ENCODE results near the gene MDFI. TPM values are rescaled to one million over a fixed set of nuclear protein-coding genes. Genes with fewer than 3 reads are reported as not detected.

Gene MDFI
- total RNA-seq, 4 donors from 2014 or later = 0.83 to 4.6 (median 3.5) TPM

GRCh38 chr6:41654151-41654697 lies 16.0 kb downstream of the MDFI start:
- peaks cover 0 to 43% (median 0%) of the 10 kb centered on the region in 4 donors for H3K27me3 ChIP-seq
- intact Hi-C loops (cut with DNase I) = no loop called here
- H3K4me3 ChIP-seq = no peak overlapping the region
- peaks cover 0 to 7% (median 4%) of the 10 kb centered on the region in 4 donors for H3K4me1 ChIP-seq
- TF ChIP-seq EP300 (IDR thresholded peaks at IDR 0.05) (no peak), POLR2AphosphoS5 (IDR thresholded peaks at IDR 0.05) (no peak), POLR2A (IDR thresholded peaks at IDR 0.05; ENCODE audit: low read depth) (no peak), CTCF (IDR thresholded peaks at IDR 0.05) (no peak)
- no peak overlapping the region for H3K27ac ChIP-seq (replicated peaks in 1 of 4)
- H3K9me3 ChIP-seq = no peaks in the 10 kb centered on the region
- H3K36me3 ChIP-seq = no peaks in the 10 kb centered on the region
- DNase-seq (ENCODE audit: extremely low spot score) = no peak
- WGBS = 77% methylated on average over 5 of the region's 5 CpGs

GRCh38 chr6:41654698-41655151 lies 16.5 kb downstream of the MDFI start:
- intact Hi-C loops (cut with DNase I) = no loop called here

GRCh38 chr6:41655176-41655575 lies 16.9 kb downstream of the MDFI start:
- no peaks in the 10 kb centered on the region for H3K36me3 ChIP-seq
- peaks cover 0 to 49% (median 0%) of the 10 kb centered on the region in 4 donors for H3K27me3 ChIP-seq
- TF ChIP-seq CTCF (IDR thresholded peaks at IDR 0.05) (no peak), POLR2A (IDR thresholded peaks at IDR 0.05; ENCODE audit: low read depth) (no peak), POLR2AphosphoS5 (IDR thresholded peaks at IDR 0.05) (no peak), EP300 (IDR thresholded peaks at IDR 0.05) (no peak)
- DNase-seq (ENCODE audit: extremely low spot score) = no peak
- peaks cover 0 to 7% (median 4%) of the 10 kb centered on the region in 4 donors for H3K4me1 ChIP-seq
- H3K27ac ChIP-seq (replicated peaks in 1 of 4) = no peak overlapping the region
- H3K4me3 ChIP-seq = no peak overlapping the region
- intact Hi-C loops (cut with DNase I) = no loop called here
- no peaks in the 10 kb centered on the region for H3K9me3 ChIP-seq
- WGBS = 88% methylated on average over 8 of the region's 8 CpGs

More at GRCh38 chr6:41654698-41655151, 16.5 kb downstream of the MDFI start:
- TF ChIP-seq EP300 (IDR thresholded peaks at IDR 0.05) (no peak), CTCF (IDR thresholded peaks at IDR 0.05) (no peak), POLR2AphosphoS5 (IDR thresholded peaks at IDR 0.05) (no peak), POLR2A (IDR thresholded peaks at IDR 0.05; ENCODE audit: low read depth) (no peak)
- Histone ChIP-seq H3K4me3 (no peak overlapping the region), H3K27ac (replicated peaks in 1 of 4) (no peak overlapping the region), H3K4me1 (peaks cover 0 to 7% (median 4%) of the 10 kb centered on the region in 4 donors), H3K27me3 (peaks cover 0 to 46% (median 0%) of the 10 kb centered on the region in 4 donors), H3K9me3 (no peaks in the 10 kb centered on the region), H3K36me3 (no peaks in the 10 kb centered on the region)
- DNase-seq (ENCODE audit: extremely low spot score) = no peak
- 93% methylated on average over 2 of the region's 8 CpGs for WGBS

GRCh38 chr6:41655646-41656001 lies 17.4 kb downstream of the MDFI start:
- no peaks in the 10 kb centered on the region for H3K9me3 ChIP-seq
- intact Hi-C loops (cut with DNase I) = no loop called here
- H3K27me3 ChIP-seq = peaks cover 0 to 52% (median 0%) of the 10 kb centered on the region in 4 donors
- peaks cover 0 to 7% (median 4%) of the 10 kb centered on the region in 4 donors for H3K4me1 ChIP-seq
- H3K27ac ChIP-seq (replicated peaks in 1 of 4) = no peak overlapping the region
- 63% methylated on average over 10 of the region's 12 CpGs for WGBS
- TF ChIP-seq EP300 (IDR thresholded peaks at IDR 0.05) (no peak), POLR2AphosphoS5 (IDR thresholded peaks at IDR 0.05) (no peak), CTCF (IDR thresholded peaks at IDR 0.05) (no peak), POLR2A (IDR thresholded peaks at IDR 0.05; ENCODE audit: low read depth) (no peak)
- H3K36me3 ChIP-seq = no peaks in the 10 kb centered on the region
- DNase-seq (ENCODE audit: extremely low spot score) = no peak
- H3K4me3 ChIP-seq = no peak overlapping the region

Measured in esophagus muscularis mucosa (tissue), 4 donors.